Nephron progenitor cell (in vitro differentiated cells): ENCODE data around the gene MEGF10.

Source experiments
- DNase-seq: peaks from one replicate; pipeline ENCODE4 v3.0.0; 2021
- H3K27ac Mint-ChIP-seq: 2 replicates; pipeline ENCODE4 v1.8.0; 2021; ENCODE audit warnings: mild to moderate bottlenecking, moderate library complexity, mixed read lengths
- H3K27me3 Mint-ChIP-seq: 2 replicates; pipeline ENCODE4 v1.8.0; 2021; ENCODE audit warnings: mild to moderate bottlenecking, low read depth, mixed read lengths; ENCODE audit not compliant: poor library complexity
- H3K36me3 Mint-ChIP-seq: 2 replicates; pipeline ENCODE4 v1.8.0; 2021; ENCODE audit warnings: low read depth, mixed read lengths
- H3K4me1 Mint-ChIP-seq: 2 replicates; pipeline ENCODE4 v1.8.0; 2021; ENCODE audit warnings: mixed read lengths
- H3K4me3 Mint-ChIP-seq: 2 replicates; pipeline ENCODE4 v1.8.0; 2021; ENCODE audit warnings: mild to moderate bottlenecking, moderate library complexity, mixed read lengths
- H3K9me3 Mint-ChIP-seq: 2 replicates; pipeline ENCODE4 v1.8.0; 2021; ENCODE audit warnings: mild to moderate bottlenecking, moderate library complexity, mixed read lengths
- CTCF ChIP-seq: fragments of 200-600 bp; sonication (generic); IDR thresholded peaks from 2 replicates; pipeline ENCODE4 v1.5.0; 2021; ENCODE audit warnings: antibody characterized with exemption

The MEGF10 gene

GRCh38 chr5:127505905-127506304 is 215.3 kb downstream of the MEGF10 start:
- H3K4me3 Mint-ChIP-seq = no peak overlapping the region
- DNase-seq = no peak
- H3K36me3 Mint-ChIP-seq = no peaks in the 10 kb centered on the region
- TF ChIP-seq CTCF = no peak
- no peaks in the 10 kb centered on the region for H3K9me3 Mint-ChIP-seq
- H3K27me3 Mint-ChIP-seq = peaks cover 8% of the 10 kb centered on the region
- H3K4me1 Mint-ChIP-seq = peaks cover 11% of the 10 kb centered on the region
- no peak overlapping the region for H3K27ac Mint-ChIP-seq

DNA sequence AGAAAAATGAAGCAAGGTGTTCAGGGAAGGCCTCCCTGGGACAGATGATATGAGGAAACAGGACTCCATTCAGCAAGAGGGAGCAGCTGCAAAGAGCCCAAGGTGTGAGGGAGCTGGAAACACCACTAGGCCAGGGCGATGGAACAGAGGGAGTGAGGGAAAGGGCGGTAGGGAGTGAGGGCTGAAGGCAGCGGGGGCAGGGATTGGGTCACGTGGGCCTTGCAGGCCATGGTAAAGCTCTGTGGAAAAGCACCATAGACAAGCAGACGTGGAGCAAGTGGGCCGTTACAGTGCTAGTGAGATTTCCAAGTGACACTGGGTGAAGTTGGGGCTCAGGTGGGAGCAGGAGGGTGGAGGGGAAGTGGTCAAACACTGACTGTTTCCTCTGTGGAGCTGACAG is 216.0 kb downstream of the MEGF10 start:
- DNase-seq = no peak
- Mint-ChIP-seq H3K9me3 (no peaks in the 10 kb centered on the region), H3K27me3 (peaks cover 4% of the 10 kb centered on the region), H3K4me3 (no peak overlapping the region), H3K4me1 (peaks cover 11% of the 10 kb centered on the region), H3K27ac (no peak overlapping the region), H3K36me3 (no peaks in the 10 kb centered on the region)
- TF ChIP-seq CTCF = no peak

- TF ChIP-seq CTCF = no peak
- Mint-ChIP-seq H3K36me3 (no peaks in the 10 kb centered on the region), H3K4me3 (no peak overlapping the region), H3K4me1 (peaks cover 10% of the 10 kb centered on the region), H3K27me3 (peaks cover 10% of the 10 kb centered on the region), H3K9me3 (no peaks in the 10 kb centered on the region), H3K27ac (no peak overlapping the region)
- no peak for DNase-seq
Observed at GRCh38 chr5:127508644-127509373, 218.2 kb downstream of the MEGF10 start.
